Duodenal mucosa (tissue), 2 donors: ENCODE data around the gene TARBP1.

Experiments used
- H3K27ac ChIP-seq: one replicate; pipeline ENCODE4 v1.7.0; 2013; ENCODE audit warnings: low read depth, low read length
- H3K27me3 ChIP-seq, 2 donors: one replicate each; pipeline ENCODE4 v1.7.0; 2013; ENCODE audit warnings: low read length in 2 of 2, control low read depth in 1 of 2; ENCODE audit not compliant: insufficient read depth in 2 of 2, control insufficient read depth in 1 of 2
- H3K36me3 ChIP-seq, 2 donors: one replicate each; pipeline ENCODE4 v1.7.0; 2013; ENCODE audit warnings: low read length in 2 of 2, control low read depth in 1 of 2; ENCODE audit not compliant: insufficient read depth in 2 of 2, control insufficient read depth in 1 of 2
- H3K4me1 ChIP-seq, 2 donors: one replicate each; pipeline ENCODE4 v1.7.0; 2013; ENCODE audit warnings: low read length in 2 of 2, control low read depth in 1 of 2; ENCODE audit not compliant: insufficient read depth in 2 of 2, control insufficient read depth in 1 of 2
- H3K4me3 ChIP-seq, 2 donors: one replicate each; pipeline ENCODE4 v1.7.0; 2013; ENCODE audit warnings: low read length in 2 of 2, low read depth in 1 of 2
- H3K9ac ChIP-seq, 2 donors: one replicate each; pipeline ENCODE4 v1.7.0; 2013; ENCODE audit warnings: low read length in 2 of 2, low read depth in 1 of 2
- H3K9me3 ChIP-seq, 2 donors: one replicate each; pipeline ENCODE4 v1.7.0; 2013; ENCODE audit warnings: low read length in 2 of 2, control low read depth in 1 of 2; ENCODE audit not compliant: control insufficient read depth in 1 of 2

Gene TARBP1

GRCh38 chr1:234438579-234438978, 40.4 kb downstream of the TARBP1 start:
- Histone ChIP-seq H3K4me1 (no peaks in the 10 kb centered on the region), H3K27me3 (no peaks in the 10 kb centered on the region), H3K27ac (no peak overlapping the region), H3K4me3 (no peak overlapping the region), H3K36me3 (peaks cover 2 to 29% of the 10 kb centered on the region in 2 donors), H3K9me3 (peaks cover 0 to 3% of the 10 kb centered on the region in 2 donors), H3K9ac (no peak overlapping the region)

GRCh38 chr1:234437423-234438171, 41.4 kb downstream of the TARBP1 start:
- peaks cover 8 to 32% of the 10 kb centered on the region in 2 donors for H3K36me3 ChIP-seq
- no peak overlapping the region for H3K4me3 ChIP-seq
- no peak overlapping the region for H3K9ac ChIP-seq
- no peaks in the 10 kb centered on the region for H3K4me1 ChIP-seq
- no peaks in the 10 kb centered on the region for H3K27me3 ChIP-seq
- peaks cover 0 to 3% of the 10 kb centered on the region in 2 donors for H3K9me3 ChIP-seq
- no peak overlapping the region for H3K27ac ChIP-seq

- Histone ChIP-seq H3K36me3 (peaks cover 11 to 32% of the 10 kb centered on the region in 2 donors), H3K27me3 (no peaks in the 10 kb centered on the region), H3K27ac (no peak overlapping the region), H3K4me1 (no peaks in the 10 kb centered on the region), H3K9ac (no peak overlapping the region), H3K9me3 (peaks cover 0 to 3% of the 10 kb centered on the region in 2 donors), H3K4me3 (no peak overlapping the region)
Measured at GRCh38 chr1:234435620-234436019, 43.4 kb downstream of the TARBP1 start.

GRCh38 chr1:234434706-234435105, 44.3 kb downstream of the TARBP1 start:
- Histone ChIP-seq H3K27me3 (no peaks in the 10 kb centered on the region), H3K4me3 (no peak overlapping the region), H3K4me1 (no peaks in the 10 kb centered on the region), H3K27ac (no peak overlapping the region), H3K9me3 (no peaks in the 10 kb centered on the region), H3K9ac (no peak overlapping the region), H3K36me3 (peaks cover 13 to 38% of the 10 kb centered on the region in 2 donors)

GRCh38 chr1:234433563-234434285, 45.3 kb downstream of the TARBP1 start:
- H3K27ac ChIP-seq, result no peak overlapping the region
- H3K4me3 ChIP-seq, result no peak overlapping the region
- peaks cover 19 to 47% of the 10 kb centered on the region in 2 donors for H3K36me3 ChIP-seq
- H3K4me1 ChIP-seq, result no peaks in the 10 kb centered on the region
- no peaks in the 10 kb centered on the region for H3K27me3 ChIP-seq
- no peak overlapping the region for H3K9ac ChIP-seq
- no peaks in the 10 kb centered on the region for H3K9me3 ChIP-seq

GRCh38 chr1:234431255-234431654, 47.7 kb downstream of the TARBP1 start:
- H3K27me3 ChIP-seq, result no peaks in the 10 kb centered on the region
- no peak overlapping the region for H3K4me3 ChIP-seq
- no peaks in the 10 kb centered on the region for H3K9me3 ChIP-seq
- no peak overlapping the region for H3K9ac ChIP-seq
- H3K27ac ChIP-seq, result no peak overlapping the region
- no peaks in the 10 kb centered on the region for H3K4me1 ChIP-seq
- peaks cover 25 to 53% of the 10 kb centered on the region in 2 donors for H3K36me3 ChIP-seq

GRCh38 chr1:234430691-234431090, 48.3 kb downstream of the TARBP1 start:
- Histone ChIP-seq H3K27me3 (no peaks in the 10 kb centered on the region), H3K27ac (no peak overlapping the region), H3K36me3 (peaks cover 25 to 57% of the 10 kb centered on the region in 2 donors), H3K4me3 (no peak overlapping the region), H3K4me1 (no peaks in the 10 kb centered on the region), H3K9ac (no peak overlapping the region), H3K9me3 (no peaks in the 10 kb centered on the region)

- H3K9ac ChIP-seq, result no peak overlapping the region
- H3K27ac ChIP-seq, result no peak overlapping the region
- no peaks in the 10 kb centered on the region for H3K27me3 ChIP-seq
- no peak overlapping the region for H3K4me3 ChIP-seq
- no peaks in the 10 kb centered on the region for H3K9me3 ChIP-seq
- peaks cover 25 to 58% of the 10 kb centered on the region in 2 donors for H3K36me3 ChIP-seq
- no peaks in the 10 kb centered on the region for H3K4me1 ChIP-seq
Measured at GRCh38 chr1:234429434-234429806, 49.6 kb downstream of the TARBP1 start.

GRCh38 chr1:234427950-234428646, 50.9 kb downstream of the TARBP1 start:
- no peaks in the 10 kb centered on the region for H3K9me3 ChIP-seq
- H3K4me3 ChIP-seq, result no peak overlapping the region
- H3K27ac ChIP-seq, result no peak overlapping the region
- H3K9ac ChIP-seq, result no peak overlapping the region
- no peaks in the 10 kb centered on the region for H3K4me1 ChIP-seq
- peaks cover 19 to 57% of the 10 kb centered on the region in 2 donors for H3K36me3 ChIP-seq
- H3K27me3 ChIP-seq, result no peaks in the 10 kb centered on the region

- no peaks in the 10 kb centered on the region for H3K9me3 ChIP-seq
- no peak overlapping the region for H3K4me3 ChIP-seq
- H3K27me3 ChIP-seq, result no peaks in the 10 kb centered on the region
- H3K27ac ChIP-seq, result no peak overlapping the region
- H3K9ac ChIP-seq, result no peak overlapping the region
- H3K4me1 ChIP-seq, result no peaks in the 10 kb centered on the region
- peaks cover 26 to 49% of the 10 kb centered on the region in 2 donors for H3K36me3 ChIP-seq
Measured at GRCh38 chr1:234413990-234414389, 65.0 kb downstream of the TARBP1 start.
